ENCODE data around the gene VRTN.

The VRTN gene

DNA sequence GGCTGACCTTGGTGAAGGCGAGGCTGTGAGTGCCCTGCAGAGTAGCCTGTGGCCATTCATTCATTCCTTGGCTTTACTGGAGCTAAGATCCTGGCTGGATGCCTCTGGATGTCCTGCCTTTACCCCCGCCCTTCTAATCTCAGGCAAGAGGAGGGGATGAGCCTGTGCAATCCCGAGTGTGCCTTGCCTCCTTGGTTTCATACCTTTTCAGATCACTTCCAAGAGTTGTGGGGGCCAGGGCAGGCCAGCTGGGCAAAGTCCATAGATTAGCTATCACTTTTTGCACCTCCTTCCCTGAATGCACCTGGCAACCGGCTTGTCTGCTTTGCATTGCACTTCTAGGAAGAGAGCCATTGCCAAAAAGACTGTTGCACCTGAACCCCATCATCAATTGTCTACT, 1.5 kb downstream of the VRTN start:
- no peak overlapping the region for H3K27ac ChIP-seq (ENCODE audit: low read length)
- no peaks in the 10 kb centered on the region for H3K36me3 ChIP-seq (ENCODE audit: control insufficient read depth in 2 of 2, insufficient read depth in 2 of 2, low read length in 2 of 2)
- no peaks in the 10 kb centered on the region for H3K4me1 ChIP-seq (ENCODE audit: control insufficient read depth, insufficient read depth, low read length)
- H3K27me3 ChIP-seq (ENCODE audit: control insufficient read depth in 1 of 2, insufficient read depth in 2 of 2, low read length in 2 of 2) = peaks cover 15 to 22% of the 10 kb centered on the region in 2 donors
- no peak overlapping the region for H3K4me3 ChIP-seq (ENCODE audit: low read length in 2 of 2)
- no peak overlapping the region for H3K9ac ChIP-seq (ENCODE audit: low read length in 2 of 2)
- H3K9me3 ChIP-seq (ENCODE audit: control insufficient read depth in 2 of 2, low read length in 2 of 2) = no peaks in the 10 kb centered on the region

DNA sequence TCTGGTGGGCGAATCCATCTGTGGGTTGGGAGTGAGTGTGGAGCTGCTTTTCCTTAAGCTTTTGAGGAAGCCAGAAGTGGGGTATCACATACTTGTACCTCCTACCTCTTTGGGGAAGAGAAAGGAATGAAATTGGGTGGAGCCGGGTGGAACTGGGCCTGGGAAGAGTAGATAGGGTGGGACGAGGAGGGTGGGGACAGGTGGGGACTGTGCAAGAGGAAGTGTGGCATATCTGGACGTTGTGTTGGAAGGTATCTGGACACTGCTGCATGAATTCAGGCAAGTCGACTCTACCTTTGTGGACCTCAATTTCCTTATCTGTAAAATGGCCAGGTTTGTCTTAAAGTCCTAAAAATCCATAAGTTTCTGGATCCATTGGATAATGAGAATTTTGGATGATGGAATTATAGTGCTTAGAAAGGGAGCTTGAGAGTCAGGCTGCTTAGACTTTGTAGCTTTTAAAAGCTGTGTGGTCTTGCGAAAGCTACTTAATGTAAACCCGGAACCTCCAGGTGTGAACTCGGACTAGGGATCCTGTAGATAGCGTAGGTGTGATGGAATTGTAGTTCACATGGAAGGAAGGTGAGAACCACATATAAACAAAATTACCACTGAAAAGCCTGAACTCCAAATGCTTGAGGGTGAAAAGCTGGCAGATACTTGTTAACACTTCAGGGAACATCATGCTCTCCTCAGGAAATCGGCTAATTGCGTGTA, 2.1 kb downstream of the VRTN start:
- Histone ChIP-seq H3K27me3 (ENCODE audit: control insufficient read depth in 1 of 2, insufficient read depth in 2 of 2, low read length in 2 of 2) (peaks cover 15 to 22% of the 10 kb centered on the region in 2 donors), H3K36me3 (ENCODE audit: control insufficient read depth in 2 of 2, insufficient read depth in 2 of 2, low read length in 2 of 2) (no peaks in the 10 kb centered on the region), H3K4me1 (ENCODE audit: control insufficient read depth, insufficient read depth, low read length) (no peaks in the 10 kb centered on the region), H3K9me3 (ENCODE audit: control insufficient read depth in 2 of 2, low read length in 2 of 2) (no peaks in the 10 kb centered on the region), H3K4me3 (ENCODE audit: low read length in 2 of 2) (no peak overlapping the region), H3K9ac (ENCODE audit: low read length in 2 of 2) (no peak overlapping the region), H3K27ac (ENCODE audit: low read length) (no peak overlapping the region)

DNA sequence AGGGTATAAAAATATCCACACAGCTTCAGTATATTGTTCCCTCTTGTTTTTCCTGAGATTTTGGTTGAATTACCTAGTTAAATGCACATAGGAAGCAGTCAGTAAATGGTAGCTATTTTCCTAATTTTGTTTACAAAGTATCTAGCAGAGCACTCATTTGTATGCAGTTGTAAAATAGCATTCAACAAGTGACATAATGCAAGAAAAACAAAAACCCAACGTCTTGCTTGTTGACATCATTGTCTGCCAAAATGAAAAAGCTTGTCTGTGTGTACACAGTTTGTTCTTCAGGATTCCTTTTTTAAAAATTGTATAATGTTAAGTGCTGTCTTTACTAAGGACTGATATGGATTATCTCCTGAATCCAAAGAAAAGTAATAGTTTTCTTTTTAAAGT, 2.7 kb downstream of the VRTN start:
- H3K27ac ChIP-seq (ENCODE audit: low read length) = no peak overlapping the region
- no peak overlapping the region for H3K4me3 ChIP-seq (ENCODE audit: low read length in 2 of 2)

GRCh38 chr14:74356892-74357575, 8.8 kb downstream of the VRTN start:
- Histone ChIP-seq H3K27ac (ENCODE audit: low read length) (no peak overlapping the region), H3K9me3 (ENCODE audit: control insufficient read depth in 2 of 2, low read length in 2 of 2) (no peaks in the 10 kb centered on the region), H3K9ac (ENCODE audit: low read length in 2 of 2) (no peak overlapping the region)

More for the DNA sequence above, 2.7 kb downstream of the VRTN start:
- H3K36me3 ChIP-seq (ENCODE audit: control insufficient read depth in 2 of 2, insufficient read depth in 2 of 2, low read length in 2 of 2) = no peaks in the 10 kb centered on the region
- no peaks in the 10 kb centered on the region for H3K4me1 ChIP-seq (ENCODE audit: control insufficient read depth, insufficient read depth, low read length)
- H3K9ac ChIP-seq (ENCODE audit: low read length in 2 of 2) = no peak overlapping the region
- H3K9me3 ChIP-seq (ENCODE audit: control insufficient read depth in 2 of 2, low read length in 2 of 2) = no peaks in the 10 kb centered on the region
- peaks cover 15 to 22% of the 10 kb centered on the region in 2 donors for H3K27me3 ChIP-seq (ENCODE audit: control insufficient read depth in 1 of 2, insufficient read depth in 2 of 2, low read length in 2 of 2)

GRCh38 chr14:74357585-74357984, 9.3 kb downstream of the VRTN start:
- Histone ChIP-seq H3K36me3 (ENCODE audit: control insufficient read depth in 2 of 2, insufficient read depth in 2 of 2, low read length in 2 of 2) (no peaks in the 10 kb centered on the region), H3K27me3 (ENCODE audit: control insufficient read depth in 1 of 2, insufficient read depth in 2 of 2, low read length in 2 of 2) (peaks cover 1 to 3% of the 10 kb centered on the region in 2 donors)

More at GRCh38 chr14:74356892-74357575, 8.8 kb downstream of the VRTN start:
- no peaks in the 10 kb centered on the region for H3K4me1 ChIP-seq (ENCODE audit: control insufficient read depth, insufficient read depth, low read length)
- H3K4me3 ChIP-seq (ENCODE audit: low read length in 2 of 2) = no peak overlapping the region
- H3K36me3 ChIP-seq (ENCODE audit: control insufficient read depth in 2 of 2, insufficient read depth in 2 of 2, low read length in 2 of 2) = no peaks in the 10 kb centered on the region
- H3K27me3 ChIP-seq (ENCODE audit: control insufficient read depth in 1 of 2, insufficient read depth in 2 of 2, low read length in 2 of 2) = peaks cover 0 to 2% of the 10 kb centered on the region in 2 donors

DNA sequence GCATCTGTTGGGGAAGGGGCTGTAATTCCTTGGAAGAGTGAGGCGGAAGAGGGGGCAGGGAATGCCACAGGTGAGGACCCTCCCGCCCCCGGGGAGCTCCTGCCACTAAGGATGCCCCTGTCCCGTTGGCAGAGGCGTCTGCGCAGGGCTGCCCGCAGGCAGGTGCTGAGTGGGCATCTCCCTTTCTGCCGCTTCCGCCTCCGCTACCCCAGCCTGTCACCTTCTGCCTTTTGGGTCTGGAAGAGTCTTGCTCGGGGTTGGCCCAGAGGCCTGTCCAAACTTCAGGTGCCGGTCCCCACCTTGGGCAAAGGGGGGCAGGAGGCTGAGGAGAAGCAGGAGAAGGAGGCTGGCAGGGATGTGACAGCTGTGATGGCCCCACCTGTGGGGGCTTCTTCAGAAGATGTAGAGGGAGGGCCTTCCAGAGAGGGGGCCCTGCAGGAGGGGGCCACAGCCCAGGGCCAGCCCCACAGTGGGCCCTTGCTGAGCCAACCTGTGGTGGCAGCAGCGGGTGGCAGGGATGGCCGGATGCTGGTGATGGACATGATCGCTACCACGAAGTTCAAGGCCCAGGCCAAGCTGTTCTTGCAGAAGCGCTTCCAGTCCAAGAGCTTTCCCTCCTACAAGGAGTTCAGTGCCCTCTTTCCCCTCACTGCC, 10.0 kb downstream of the VRTN start:
- Histone ChIP-seq H3K4me1 (ENCODE audit: control insufficient read depth, insufficient read depth, low read length) (peaks cover 2% of the 10 kb centered on the region), H3K9me3 (ENCODE audit: control insufficient read depth in 2 of 2, low read length in 2 of 2) (no peaks in the 10 kb centered on the region), H3K9ac (ENCODE audit: low read length in 2 of 2) (no peak overlapping the region), H3K27me3 (ENCODE audit: control insufficient read depth in 1 of 2, insufficient read depth in 2 of 2, low read length in 2 of 2) (peaks cover 4 to 5% of the 10 kb centered on the region in 2 donors), H3K27ac (ENCODE audit: low read length) (no peak overlapping the region), H3K4me3 (ENCODE audit: low read length in 2 of 2) (no peak overlapping the region), H3K36me3 (ENCODE audit: control insufficient read depth in 2 of 2, insufficient read depth in 2 of 2, low read length in 2 of 2) (no peaks in the 10 kb centered on the region)

More at GRCh38 chr14:74357585-74357984, 9.3 kb downstream of the VRTN start:
- H3K4me3 ChIP-seq (ENCODE audit: low read length in 2 of 2) = no peak overlapping the region
- H3K27ac ChIP-seq (ENCODE audit: low read length) = no peak overlapping the region
- no peak overlapping the region for H3K9ac ChIP-seq (ENCODE audit: low read length in 2 of 2)
- no peaks in the 10 kb centered on the region for H3K9me3 ChIP-seq (ENCODE audit: control insufficient read depth in 2 of 2, low read length in 2 of 2)
- H3K4me1 ChIP-seq (ENCODE audit: control insufficient read depth, insufficient read depth, low read length) = peaks cover 2% of the 10 kb centered on the region

DNA sequence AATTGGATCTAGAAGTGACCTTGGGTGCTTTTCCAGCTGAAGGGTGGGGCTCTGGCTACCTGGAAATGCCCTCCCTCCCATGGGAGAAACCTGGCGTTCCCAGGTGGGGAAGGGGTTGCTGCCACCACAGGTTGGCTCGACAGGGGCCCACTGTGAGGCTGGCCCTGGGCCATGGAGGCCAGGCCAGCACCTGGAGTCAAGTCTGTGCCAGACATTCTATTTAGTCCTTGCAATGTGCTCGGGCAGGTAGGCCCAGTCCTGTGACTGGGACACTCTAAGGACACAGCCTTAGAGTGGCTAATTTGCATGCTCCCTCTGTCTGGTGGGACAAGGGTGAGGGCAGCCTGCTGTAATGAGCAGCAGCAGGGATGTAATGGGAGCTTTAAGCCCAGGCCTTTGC, 11.9 kb downstream of the VRTN start:
- H3K9me3 ChIP-seq (ENCODE audit: control insufficient read depth in 2 of 2, low read length in 2 of 2) = no peaks in the 10 kb centered on the region
- no peaks in the 10 kb centered on the region for H3K36me3 ChIP-seq (ENCODE audit: control insufficient read depth in 2 of 2, insufficient read depth in 2 of 2, low read length in 2 of 2)
- no peak overlapping the region for H3K4me3 ChIP-seq (ENCODE audit: low read length in 2 of 2)
- H3K27ac ChIP-seq (ENCODE audit: low read length) = no peak overlapping the region
- H3K9ac ChIP-seq (ENCODE audit: low read length in 2 of 2) = no peak overlapping the region
- H3K27me3 ChIP-seq (ENCODE audit: control insufficient read depth in 1 of 2, insufficient read depth in 2 of 2, low read length in 2 of 2) = peaks cover 7 to 13% of the 10 kb centered on the region in 2 donors
- peaks cover 2% of the 10 kb centered on the region for H3K4me1 ChIP-seq (ENCODE audit: control insufficient read depth, insufficient read depth, low read length)

GRCh38 chr14:74362361-74362915, 14.2 kb downstream of the VRTN start:
- no peaks in the 10 kb centered on the region for H3K36me3 ChIP-seq (ENCODE audit: control insufficient read depth in 2 of 2, insufficient read depth in 2 of 2, low read length in 2 of 2)
- H3K4me1 ChIP-seq (ENCODE audit: control insufficient read depth, insufficient read depth, low read length) = peaks cover 2% of the 10 kb centered on the region
- H3K9me3 ChIP-seq (ENCODE audit: control insufficient read depth in 2 of 2, low read length in 2 of 2) = no peaks in the 10 kb centered on the region
- no peak overlapping the region for H3K9ac ChIP-seq (ENCODE audit: low read length in 2 of 2)
- H3K27me3 ChIP-seq (ENCODE audit: control insufficient read depth in 1 of 2, insufficient read depth in 2 of 2, low read length in 2 of 2) = peaks cover 7 to 17% of the 10 kb centered on the region in 2 donors
- no peak overlapping the region for H3K4me3 ChIP-seq (ENCODE audit: low read length in 2 of 2)
- no peak overlapping the region for H3K27ac ChIP-seq (ENCODE audit: low read length)

- Histone ChIP-seq H3K4me1 (ENCODE audit: control insufficient read depth, insufficient read depth, low read length) (peaks cover 2% of the 10 kb centered on the region), H3K9ac (ENCODE audit: low read length in 2 of 2) (no peak overlapping the region), H3K27ac (ENCODE audit: low read length) (no peak overlapping the region), H3K27me3 (ENCODE audit: control insufficient read depth in 1 of 2, insufficient read depth in 2 of 2, low read length in 2 of 2) (peaks cover 7 to 19% of the 10 kb centered on the region in 2 donors), H3K36me3 (ENCODE audit: control insufficient read depth in 2 of 2, insufficient read depth in 2 of 2, low read length in 2 of 2) (no peaks in the 10 kb centered on the region), H3K9me3 (ENCODE audit: control insufficient read depth in 2 of 2, low read length in 2 of 2) (no peaks in the 10 kb centered on the region), H3K4me3 (ENCODE audit: low read length in 2 of 2) (no peak overlapping the region)
These were observed 16.1 kb downstream of the VRTN start for GRCh38 chr14:74364271-74364880.

GRCh38 chr14:74368026-74368425, 19.8 kb downstream of the VRTN start:
- H3K9me3 ChIP-seq (ENCODE audit: control insufficient read depth in 2 of 2, low read length in 2 of 2) = no peaks in the 10 kb centered on the region

More at GRCh38 chr14:74368026-74368425, 19.8 kb downstream of the VRTN start:
- H3K27me3 ChIP-seq (ENCODE audit: control insufficient read depth in 1 of 2, insufficient read depth in 2 of 2, low read length in 2 of 2) = peaks cover 3 to 14% of the 10 kb centered on the region in 2 donors
- no peaks in the 10 kb centered on the region for H3K4me1 ChIP-seq (ENCODE audit: control insufficient read depth, insufficient read depth, low read length)
- no peak overlapping the region for H3K4me3 ChIP-seq (ENCODE audit: low read length in 2 of 2)
- H3K36me3 ChIP-seq (ENCODE audit: control insufficient read depth in 2 of 2, insufficient read depth in 2 of 2, low read length in 2 of 2) = no peaks in the 10 kb centered on the region
- H3K9ac ChIP-seq (ENCODE audit: low read length in 2 of 2) = no peak overlapping the region
- no peak overlapping the region for H3K27ac ChIP-seq (ENCODE audit: low read length)
